SH-SY5Y (cell line): Measurements from ENCODE around the gene RALY.

Experiments used
- GATA2 ChIP-seq: IDR thresholded peaks from 2 replicates; pipeline ENCODE4 v1.6.1; 2011; ENCODE audit warnings: mild to moderate bottlenecking, low read depth, low read length
- GATA3 ChIP-seq: IDR thresholded peaks from 2 replicates; pipeline ENCODE4 v1.6.1; 2011; ENCODE audit warnings: low read depth, mild to moderate bottlenecking, low read length, moderate library complexity

DNA sequence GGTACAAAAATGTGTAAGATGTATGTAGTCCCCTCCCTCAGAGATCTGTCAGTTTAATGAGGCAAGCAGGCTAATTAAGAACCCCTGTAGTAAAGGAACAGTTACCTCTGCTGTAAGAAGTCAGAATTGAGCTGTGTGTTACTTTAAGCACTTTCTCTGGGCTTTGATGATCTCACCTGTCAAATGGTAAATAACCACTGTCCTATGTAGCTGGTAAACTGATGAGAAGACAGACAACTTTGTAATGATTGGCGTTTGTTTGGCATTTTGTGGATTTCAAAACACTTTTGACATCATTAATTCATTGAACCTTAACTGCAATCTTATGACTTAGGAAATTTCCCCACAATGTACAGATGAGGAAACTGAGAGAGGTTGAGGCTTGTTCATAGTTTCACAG, 55.7 kb downstream of the RALY start:
- TF ChIP-seq GATA2 (no peak), GATA3 (no peak)
